Epithelial cell of proximal tubule (primary cell): ENCODE results near the gene TRIM42. TPM values are rescaled to one million over a fixed set of nuclear protein-coding genes. Genes with fewer than 3 reads are reported as not detected.

Experiments used
- DNase-seq: peaks from one replicate; pipeline ENCODE4 v3.0.0-alpha.2; 2011; ENCODE audit warnings: low read depth
- H3K4me3 ChIP-seq: 2 replicates; pipeline ENCODE4 v1.5.1; 2011; ENCODE audit warnings: low read depth, mild to moderate bottlenecking, low read length
- CTCF ChIP-seq: conservative IDR thresholded peaks from 2 replicates; pipeline ENCODE4 v1.5.1; 2012; ENCODE audit warnings: low read depth, mild to moderate bottlenecking, low read length
- total RNA-seq: library from RNA; depleted of rRNA; stranded (reverse); fragments of >200 nt; gene quantifications from 2 replicates; pipeline ENCODE4 v1.2.3, GENCODE V29; 2015

TRIM42 gene
- not detected in 2 replicates for total RNA-seq

- H3K4me3 ChIP-seq, result no peak within 1 kb of the TSS
- DNase-seq, result no peak
- TF ChIP-seq CTCF, result no peak
Measured at GRCh38 chr3:140677764-140678163, at the start of gene TRIM42. Gene TRIM42 (plus strand): TSS chr3:140678064. CDS start chr3:140678230, 166 bp downstream.

GRCh38 chr3:140628606-140629005, 49.3 kb upstream of the TRIM42 start:
- TF ChIP-seq CTCF, result no peak
- DNase-seq, result no peak
- H3K4me3 ChIP-seq, result no peak overlapping the region

GRCh38 chr3:140629357-140630137, 48.3 kb upstream of the TRIM42 start:
- H3K4me3 ChIP-seq, result no peak overlapping the region
- no peak for TF ChIP-seq CTCF
- DNase-seq, result peak; percentile 89

- TF ChIP-seq CTCF, result no peak
- no peak for DNase-seq
- no peak overlapping the region for H3K4me3 ChIP-seq
Measured at GRCh38 chr3:140630366-140630765, 47.5 kb upstream of the TRIM42 start.

- no peak for TF ChIP-seq CTCF
- H3K4me3 ChIP-seq, result no peak overlapping the region
- DNase-seq, result no peak
Measured at GRCh38 chr3:140630866-140631265, 47.0 kb upstream of the TRIM42 start.

GRCh38 chr3:140635276-140635675, 42.6 kb upstream of the TRIM42 start:
- TF ChIP-seq CTCF, result no peak

More at GRCh38 chr3:140635276-140635675, 42.6 kb upstream of the TRIM42 start:
- H3K4me3 ChIP-seq, result no peak overlapping the region
- DNase-seq, result no peak
